Esophagus muscularis mucosa (tissue), 4 donors: ENCODE results near the gene TMPRSS9. TPM values are rescaled to one million over a fixed set of nuclear protein-coding genes. Genes with fewer than 3 reads are reported as not detected.

Source experiments
- DNase-seq: peaks from one replicate; pipeline ENCODE4 v3.0.0-alpha.2; 2017; ENCODE audit errors: extremely low spot score
- H3K27ac ChIP-seq, 4 donors: fragments of 200-600 bp; sonication (generic); replicated peaks in 1 of 4; 1 replicate in 3 of 4; 2 replicates in 1 of 4; pipeline ENCODE4 v1.5.1; 2016 to 2019; ENCODE audit warnings: mild to moderate bottlenecking in 1 of 4
- H3K27me3 ChIP-seq, 4 donors: fragments of 200-600 bp; sonication (generic); one replicate each; pipeline versions ENCODE4 v1.5.1 to v1.6.0; 2016 to 2019
- H3K36me3 ChIP-seq, 4 donors: fragments of 200-600 bp; sonication (generic); one replicate each; pipeline ENCODE4 v1.5.1; 2016 to 2019
- H3K4me1 ChIP-seq, 4 donors: fragments of 200-600 bp; sonication (generic); one replicate each; pipeline ENCODE4 v1.5.1; 2016 to 2019
- H3K4me3 ChIP-seq, 4 donors: fragments of 200-600 bp; sonication (generic); 1 replicate in 2 of 4; 2 replicates in 2 of 4; pipeline ENCODE4 v1.5.1; 2016 to 2019; ENCODE audit warnings: mild to moderate bottlenecking in 4 of 4, moderate library complexity in 1 of 4
- H3K9me3 ChIP-seq, 4 donors: fragments of 200-600 bp; sonication (generic); 1 replicate in 3 of 4; 2 replicates in 1 of 4; pipeline ENCODE4 v1.5.1; 2016 to 2019
- CTCF ChIP-seq, 3 experiments: fragments of 200-600 bp in 2 of 3; fragments of 450-650 bp in 1 of 3; sonication (generic) in 2 of 3; IDR thresholded peaks; one replicate each; pipeline ENCODE4 v1.5.1; 2017 to 2019; ENCODE audit warnings: antibody characterized with exemption in 3 of 3, mild to moderate bottlenecking in 2 of 3, moderate library complexity in 1 of 3
- EP300 ChIP-seq: sonication (generic); formaldehyde crosslinking; IDR thresholded peaks from one replicate; pipeline ENCODE4 v1.6.1; 2017; ENCODE audit warnings: antibody characterized with exemption
- POLR2A ChIP-seq: fragments of 450-650 bp; IDR thresholded peaks from one replicate; pipeline ENCODE4 v1.6.1; 2017; ENCODE audit warnings: antibody characterized with exemption, moderate library complexity, mild to moderate bottlenecking, low read depth
- POLR2AphosphoS5 ChIP-seq, 2 donors: sonication (generic); formaldehyde crosslinking; IDR thresholded peaks; one replicate each; pipeline ENCODE4 v1.6.1; 2017; ENCODE audit warnings: antibody characterized with exemption in 2 of 2
- WGBS: methylation state at CpG from one replicate; pipeline ENCODE4 v1.1.5; 2018; 5-methylcytosine and 5-hydroxymethylcytosine counted together
- intact Hi-C: fragments of 100-400 bp; cut with DNase I; formaldehyde crosslinking; loops from one replicate; pipeline ENCODE4 v1.15.1; 2023
- total RNA-seq, 4 donors: library from RNA; depleted of rRNA; stranded (reverse); fragments of >200 nt; gene quantifications; one replicate each; pipeline versions ENCODE4 v1.1.0 to v1.2.1, GENCODE V29; 2016

The TMPRSS9 gene
- total RNA-seq, 4 donors from 2014 or later: 0.17 TPM; not detected in 3

GRCh38 chr19:2382530-2383222 lies 22.6 kb downstream of the TMPRSS9 start:
- Histone ChIP-seq H3K27ac (no peak overlapping the region), H3K4me1 (peaks cover 0 to 12% (median 5%) of the 10 kb centered on the region in 4 donors), H3K27me3 (peaks cover 0 to 52% (median 6%) of the 10 kb centered on the region in 4 donors), H3K9me3 (peaks cover 0 to 12% (median 9%) of the 10 kb centered on the region in 4 donors), H3K4me3 (no peak overlapping the region), H3K36me3 (no peaks in the 10 kb centered on the region)
- intact Hi-C loops: no loop called here
- WGBS: 88% methylated on average over 13 of the region's 13 CpGs
- no peak for DNase-seq
- TF ChIP-seq CTCF (IDR thresholded peaks at IDR 0.05): no peak

GRCh38 chr19:2385053-2385721 lies 25.1 kb downstream of the TMPRSS9 start:
- intact Hi-C loops: no loop called here
- peaks cover 0 to 57% (median 6%) of the 10 kb centered on the region in 4 donors for H3K27me3 ChIP-seq

GRCh38 chr19:2387367-2388288 lies 27.6 kb downstream of the TMPRSS9 start:
- Histone ChIP-seq H3K4me1 (peaks cover 0 to 12% (median 5%) of the 10 kb centered on the region in 4 donors), H3K9me3 (no peaks in the 10 kb centered on the region), H3K4me3 (no peak overlapping the region), H3K36me3 (no peaks in the 10 kb centered on the region), H3K27ac (no peak overlapping the region), H3K27me3 (peaks cover 0 to 48% (median 4%) of the 10 kb centered on the region in 4 donors)
- no peak for DNase-seq
- TF ChIP-seq POLR2AphosphoS5 (IDR thresholded peaks at IDR 0.05) (no peak), CTCF (IDR thresholded peaks at IDR 0.05) (no peak), POLR2A (no peak), EP300 (no peak)
- WGBS: 78% methylated on average over 20 of the region's 20 CpGs
- intact Hi-C loops: no loop called here

More at GRCh38 chr19:2385053-2385721, 25.1 kb downstream of the TMPRSS9 start:
- H3K27ac ChIP-seq: no peak overlapping the region
- H3K4me3 ChIP-seq: no peak overlapping the region
- peaks cover 0 to 9% (median 8%) of the 10 kb centered on the region in 4 donors for H3K9me3 ChIP-seq
- DNase-seq: no peak
- TF ChIP-seq CTCF (IDR thresholded peaks at IDR 0.05) (no peak), EP300 (no peak), POLR2A (no peak), POLR2AphosphoS5 (IDR thresholded peaks at IDR 0.05) (no peak)
- no peaks in the 10 kb centered on the region for H3K36me3 ChIP-seq
- 39% methylated on average over 10 of the region's 37 CpGs for WGBS
- H3K4me1 ChIP-seq: peaks cover 0 to 12% (median 5%) of the 10 kb centered on the region in 4 donors

- intact Hi-C loops: no loop called here
- H3K9me3 ChIP-seq: no peaks in the 10 kb centered on the region
- DNase-seq: no peak
- H3K27me3 ChIP-seq: peaks cover 0 to 43% (median 4%) of the 10 kb centered on the region in 4 donors
- H3K27ac ChIP-seq: no peak overlapping the region
- H3K4me1 ChIP-seq: peaks cover 0 to 7% (median 2%) of the 10 kb centered on the region in 4 donors
- H3K4me3 ChIP-seq: no peak overlapping the region
- H3K36me3 ChIP-seq: no peaks in the 10 kb centered on the region
- WGBS: 79% methylated on average over 18 of the region's 21 CpGs
- TF ChIP-seq CTCF (IDR thresholded peaks at IDR 0.05) (no peak), POLR2AphosphoS5 (IDR thresholded peaks at IDR 0.05) (no peak), POLR2A (no peak), EP300 (no peak)
Measured at GRCh38 chr19:2389594-2389993, 29.5 kb downstream of the TMPRSS9 start.
